ENCODE results near the gene RALGPS1. TPM values are rescaled to one million over a fixed set of nuclear protein-coding genes. Genes with fewer than 3 reads are reported as not detected.

The RALGPS1 gene
- polyA plus RNA-seq, 1 donor = 30.6 TPM

GRCh38 chr9:127252410-127253318 lies 338.1 kb downstream of the RALGPS1 start:
- DNase-seq = no peak

GRCh38 chr9:127253446-127253845 lies 338.9 kb downstream of the RALGPS1 start:
- no peak for DNase-seq

DNA sequence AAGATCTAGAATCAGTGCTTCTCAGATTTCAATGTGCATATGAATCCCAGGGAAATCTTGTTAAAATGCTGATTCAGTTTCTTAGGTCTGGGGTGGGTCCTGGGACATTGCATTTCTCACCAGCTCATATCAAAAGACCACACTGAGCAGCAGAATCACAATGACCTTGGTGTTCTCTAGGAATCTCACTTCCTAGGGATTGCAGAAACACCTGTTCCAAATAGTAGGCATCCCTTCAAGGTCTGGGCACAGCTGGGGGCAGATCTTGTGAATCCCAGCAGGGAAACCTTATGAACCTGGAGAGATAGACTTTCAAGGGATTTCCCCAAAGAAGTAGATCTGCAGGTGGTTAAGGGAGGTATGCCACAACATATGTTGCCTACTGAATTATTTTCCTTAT lies 341.1 kb downstream of the RALGPS1 start:
- DNase-seq = no peak

- no peak for DNase-seq
These were observed 341.7 kb downstream of the RALGPS1 start for GRCh38 chr9:127256324-127256723.

- no peak for DNase-seq
These were observed 344.3 kb downstream of the RALGPS1 start for GRCh38 chr9:127258606-127259471.

- no peak for DNase-seq
These were observed 348.0 kb downstream of the RALGPS1 start for GRCh38 chr9:127262602-127263001.

DNA sequence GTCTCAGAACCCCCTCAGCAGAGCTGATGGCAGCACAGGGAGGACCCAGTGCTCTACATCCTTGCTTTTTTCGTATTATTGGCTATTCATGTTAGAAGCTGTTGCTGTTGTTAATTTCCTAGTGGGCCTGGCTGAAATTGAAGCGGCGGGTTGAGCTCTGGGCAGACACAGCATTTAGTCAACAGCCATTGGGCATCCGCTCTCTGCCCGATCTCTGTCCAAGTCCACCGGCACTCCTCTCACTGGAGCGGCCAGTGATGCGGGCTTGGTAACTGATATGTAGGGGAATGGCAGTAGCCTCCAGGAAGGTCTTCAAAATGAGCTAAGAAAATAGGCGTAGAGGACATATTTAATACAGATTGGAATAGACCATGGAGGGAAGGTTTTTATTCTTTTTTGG lies 348.7 kb downstream of the RALGPS1 start:
- no peak for DNase-seq

DNA sequence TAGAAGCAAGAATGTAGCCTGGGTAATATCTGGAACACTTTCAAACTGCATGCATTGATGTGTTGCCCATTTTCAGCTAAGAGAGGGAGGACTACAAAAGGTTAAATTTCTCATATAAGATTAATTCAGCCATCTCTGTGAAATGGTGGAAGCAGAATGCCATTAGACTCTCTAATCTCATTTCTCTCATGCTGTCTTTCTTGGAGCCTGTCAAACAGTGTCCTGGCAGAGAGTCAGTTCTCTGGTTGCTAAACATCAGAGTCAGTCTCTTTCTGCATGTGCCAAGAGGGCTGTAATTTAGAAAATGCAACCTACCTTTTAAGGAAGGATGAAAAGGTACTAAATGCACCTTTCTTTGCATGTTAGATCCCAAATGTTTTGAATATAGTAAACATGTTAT lies 349.1 kb downstream of the RALGPS1 start:
- DNase-seq = no peak

DNA sequence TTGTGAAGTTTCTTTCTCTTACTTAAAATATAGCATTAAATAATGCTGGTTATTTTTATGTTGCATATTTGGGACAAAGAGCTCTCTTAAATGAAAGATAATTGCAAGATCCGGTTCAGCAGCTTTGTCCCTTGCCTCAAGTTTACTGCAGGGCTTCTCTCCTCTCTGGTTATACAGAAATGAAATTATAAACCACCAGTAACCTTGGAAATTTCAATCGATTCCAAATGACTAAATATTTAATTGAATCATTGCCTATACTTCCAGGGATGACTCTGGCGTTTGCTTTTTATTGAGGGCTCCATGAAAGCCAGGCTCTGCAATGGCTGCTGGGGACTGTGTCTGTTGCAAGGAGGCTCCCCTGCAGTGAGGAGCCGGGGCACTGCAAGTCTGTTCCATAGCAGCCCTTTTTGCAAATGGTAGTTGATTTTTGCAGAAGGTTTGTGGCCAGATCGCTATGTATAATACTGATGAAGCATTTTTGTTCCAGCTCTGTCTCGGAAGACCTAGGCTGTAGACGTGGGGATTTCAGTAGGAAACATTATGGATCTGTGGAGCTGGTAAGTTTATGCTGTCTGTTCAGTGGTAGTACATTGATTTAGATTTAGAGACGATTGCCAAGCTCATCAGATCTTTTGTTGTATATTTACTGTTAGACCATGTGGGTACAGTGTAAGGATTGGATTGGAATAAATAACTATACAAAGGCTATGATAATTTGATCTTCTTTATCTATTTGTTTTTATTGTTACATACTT lies 350.1 kb downstream of the RALGPS1 start, which contains the start of gene GARNL3:
GARNL3 (plus strand) TSS at position 313 of the 758 bp plus-strand sequence; CDS start at position 417, 104 bp downstream.
- no peak for DNase-seq

DNA sequence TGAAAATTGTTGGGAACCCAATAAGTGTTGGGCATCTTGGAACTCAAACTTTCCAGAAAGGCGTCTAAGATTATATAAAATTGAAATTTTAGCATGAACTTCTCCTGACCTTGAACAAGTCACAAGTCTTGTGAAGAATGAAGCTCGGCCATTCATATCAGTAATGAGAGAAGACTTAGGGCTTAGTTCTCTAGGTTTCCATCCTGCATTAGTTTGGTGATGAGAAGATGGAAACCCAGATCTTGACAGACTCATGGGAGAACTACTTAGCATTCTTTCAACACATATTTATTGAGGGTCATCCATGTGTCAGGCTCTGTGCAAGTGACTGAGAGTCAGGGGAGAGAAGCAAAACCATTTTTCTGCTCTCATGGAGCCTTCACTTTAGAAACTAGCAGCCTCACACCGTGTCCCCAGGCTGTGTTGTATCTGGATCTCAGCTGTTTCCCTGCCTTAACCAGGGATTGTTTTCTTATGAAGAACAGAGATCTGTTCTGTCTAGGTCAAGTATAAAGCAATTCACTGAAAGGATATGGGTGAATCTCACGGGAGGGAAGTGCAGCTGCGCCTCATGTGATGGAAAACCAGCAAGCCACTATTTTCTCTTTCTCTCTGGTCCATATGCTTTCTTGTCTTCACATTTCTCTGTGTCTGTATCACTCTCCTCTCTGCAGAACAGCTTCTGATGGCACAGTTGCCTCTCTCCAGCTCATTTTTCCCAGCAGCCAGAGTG lies 353.4 kb downstream of the RALGPS1 start:
- DNase-seq = no peak

DNA sequence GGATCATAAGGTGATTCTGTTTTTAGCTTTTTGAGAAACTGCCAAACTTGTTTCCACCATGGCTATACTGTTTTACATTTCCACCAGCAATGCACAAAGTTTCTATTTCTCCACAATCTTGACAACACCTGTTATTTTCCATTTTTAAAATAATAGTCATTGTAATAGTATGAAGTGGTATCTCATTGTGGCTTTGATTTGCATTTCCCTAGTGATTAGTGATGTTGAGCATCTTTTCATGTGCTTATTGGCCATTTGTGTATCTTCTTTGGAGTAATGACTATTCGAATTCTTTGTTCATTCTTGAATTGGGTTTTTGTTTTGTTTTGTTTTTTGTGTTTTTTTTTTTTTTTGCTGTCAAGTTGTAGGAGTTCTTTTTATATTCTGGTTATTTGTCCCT lies 354.9 kb downstream of the RALGPS1 start:
- no peak for DNase-seq

Other genes with a start within 250 kb of the RALGPS1 start
- gene ZBTB43, start 109.7 kb upstream of the RALGPS1 start, polyA plus RNA-seq (ENCODE audit: insufficient read length) = 21.7 TPM
- 23.1 TPM for gene ZBTB34, start 54.1 kb upstream of the RALGPS1 start, polyA plus RNA-seq (ENCODE audit: insufficient read length)
- 8.1 TPM for gene ANGPTL2, start 207.9 kb downstream of the RALGPS1 start, polyA plus RNA-seq (ENCODE audit: insufficient read length)

Data from left kidney (tissue), 2 donors.